ENCODE results near the gene UMPS.

The UMPS gene

DNA sequence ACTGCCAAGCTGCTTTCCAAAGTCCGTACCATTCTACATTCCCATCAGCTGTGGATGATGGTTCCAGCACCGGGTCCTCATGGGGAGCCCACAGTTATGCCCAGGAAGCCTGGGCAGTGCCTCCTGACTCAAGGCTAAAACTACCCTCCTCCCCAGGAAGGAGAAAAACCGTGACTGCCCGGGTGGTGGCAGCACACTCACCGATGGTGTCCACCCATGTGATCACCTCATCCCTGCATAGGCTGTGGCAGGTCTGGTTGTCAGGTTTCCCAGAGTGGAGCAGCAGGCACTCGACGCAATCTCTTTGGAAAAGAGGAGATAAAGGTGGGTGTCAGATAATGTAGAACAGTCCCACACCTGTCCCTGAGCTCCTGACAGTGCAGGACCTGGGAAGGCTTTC, 38.6 kb downstream of the UMPS start:
- H3K27me3 ChIP-seq (ENCODE audit: control insufficient read depth in 1 of 2, insufficient read depth in 2 of 2, low read length in 2 of 2), result peaks cover 0 to 3% of the 10 kb centered on the region in 2 donors
- H3K9me3 ChIP-seq (ENCODE audit: control insufficient read depth in 1 of 2, low read length in 2 of 2), result no peaks in the 10 kb centered on the region
- H3K4me3 ChIP-seq (ENCODE audit: low read depth in 1 of 2, low read length in 2 of 2), result no peak overlapping the region
- H3K27ac ChIP-seq (ENCODE audit: low read depth, low read length), result no peak overlapping the region
- H3K9ac ChIP-seq (ENCODE audit: low read depth in 1 of 2, low read length in 2 of 2), result no peak overlapping the region
- H3K36me3 ChIP-seq (ENCODE audit: control insufficient read depth in 1 of 2, insufficient read depth in 2 of 2, low read length in 2 of 2), result peaks cover 15 to 39% of the 10 kb centered on the region in 2 donors
- H3K4me1 ChIP-seq (ENCODE audit: control insufficient read depth in 1 of 2, insufficient read depth in 2 of 2, low read length in 2 of 2), result peaks cover 7 to 8% of the 10 kb centered on the region in 2 donors

GRCh38 chr3:124769462-124769861, 39.2 kb downstream of the UMPS start:
- no peak overlapping the region for H3K4me3 ChIP-seq (ENCODE audit: low read depth in 1 of 2, low read length in 2 of 2)
- H3K9ac ChIP-seq (ENCODE audit: low read depth in 1 of 2, low read length in 2 of 2), result no peak overlapping the region
- peaks cover 9 to 33% of the 10 kb centered on the region in 2 donors for H3K36me3 ChIP-seq (ENCODE audit: control insufficient read depth in 1 of 2, insufficient read depth in 2 of 2, low read length in 2 of 2)
- H3K4me1 ChIP-seq (ENCODE audit: control insufficient read depth in 1 of 2, insufficient read depth in 2 of 2, low read length in 2 of 2), result peaks cover 7 to 8% of the 10 kb centered on the region in 2 donors
- peaks cover 0 to 3% of the 10 kb centered on the region in 2 donors for H3K27me3 ChIP-seq (ENCODE audit: control insufficient read depth in 1 of 2, insufficient read depth in 2 of 2, low read length in 2 of 2)
- no peak overlapping the region for H3K27ac ChIP-seq (ENCODE audit: low read depth, low read length)
- no peaks in the 10 kb centered on the region for H3K9me3 ChIP-seq (ENCODE audit: control insufficient read depth in 1 of 2, low read length in 2 of 2)

DNA sequence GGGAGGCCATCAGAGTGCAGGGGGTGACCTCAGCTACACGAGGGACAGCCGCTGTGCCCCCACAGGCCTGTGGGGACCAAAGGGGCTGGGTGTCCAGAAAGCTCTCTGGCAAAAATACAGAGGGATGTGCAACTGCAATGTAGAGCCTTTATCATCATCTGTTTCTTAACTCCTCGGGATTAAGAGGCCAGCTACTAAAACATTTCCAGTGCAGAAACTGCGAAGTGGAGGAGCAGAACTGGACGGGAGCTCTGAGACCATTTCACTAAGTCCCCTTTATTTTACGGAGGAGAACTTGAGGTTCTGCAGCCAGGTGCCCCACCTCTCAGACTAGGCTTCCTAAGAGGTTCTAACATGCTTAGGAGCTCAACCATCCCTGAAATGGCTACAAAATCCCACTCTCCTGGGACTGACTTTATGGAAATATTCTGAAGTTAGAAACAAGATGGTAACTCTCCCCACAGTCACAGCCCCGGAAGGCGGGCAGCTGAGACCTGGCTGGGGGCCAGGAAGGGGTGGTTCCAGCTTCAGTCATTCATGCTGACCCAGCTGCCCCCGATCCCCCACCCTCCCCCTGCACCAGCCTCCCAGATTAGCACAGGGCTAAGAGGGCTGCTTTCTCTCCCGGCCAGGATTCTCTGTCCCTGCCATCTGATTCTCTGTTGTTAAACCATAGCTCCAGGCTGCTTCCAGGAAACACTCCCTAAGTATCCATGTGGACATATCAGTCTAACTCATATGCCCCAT, 40.3 kb downstream of the UMPS start:
- H3K36me3 ChIP-seq (ENCODE audit: control insufficient read depth in 1 of 2, insufficient read depth in 2 of 2, low read length in 2 of 2), result peaks cover 8 to 23% of the 10 kb centered on the region in 2 donors
- no peak overlapping the region for H3K9ac ChIP-seq (ENCODE audit: low read depth in 1 of 2, low read length in 2 of 2)
- no peaks in the 10 kb centered on the region for H3K9me3 ChIP-seq (ENCODE audit: control insufficient read depth in 1 of 2, low read length in 2 of 2)
- no peak overlapping the region for H3K27ac ChIP-seq (ENCODE audit: low read depth, low read length)
- no peak overlapping the region for H3K4me3 ChIP-seq (ENCODE audit: low read depth in 1 of 2, low read length in 2 of 2)
- peaks cover 0 to 3% of the 10 kb centered on the region in 2 donors for H3K27me3 ChIP-seq (ENCODE audit: control insufficient read depth in 1 of 2, insufficient read depth in 2 of 2, low read length in 2 of 2)
- peaks cover 7 to 8% of the 10 kb centered on the region in 2 donors for H3K4me1 ChIP-seq (ENCODE audit: control insufficient read depth in 1 of 2, insufficient read depth in 2 of 2, low read length in 2 of 2)

GRCh38 chr3:124771083-124771445, 40.8 kb downstream of the UMPS start:
- H3K9ac ChIP-seq (ENCODE audit: low read depth in 1 of 2, low read length in 2 of 2), result no peak overlapping the region
- H3K4me1 ChIP-seq (ENCODE audit: control insufficient read depth in 1 of 2, insufficient read depth in 2 of 2, low read length in 2 of 2), result peaks cover 7 to 8% of the 10 kb centered on the region in 2 donors
- H3K36me3 ChIP-seq (ENCODE audit: control insufficient read depth in 1 of 2, insufficient read depth in 2 of 2, low read length in 2 of 2), result peaks cover 8 to 23% of the 10 kb centered on the region in 2 donors
- no peak overlapping the region for H3K27ac ChIP-seq (ENCODE audit: low read depth, low read length)
- peaks cover 0 to 3% of the 10 kb centered on the region in 2 donors for H3K27me3 ChIP-seq (ENCODE audit: control insufficient read depth in 1 of 2, insufficient read depth in 2 of 2, low read length in 2 of 2)
- H3K4me3 ChIP-seq (ENCODE audit: low read depth in 1 of 2, low read length in 2 of 2), result no peak overlapping the region
- H3K9me3 ChIP-seq (ENCODE audit: control insufficient read depth in 1 of 2, low read length in 2 of 2), result no peaks in the 10 kb centered on the region

DNA sequence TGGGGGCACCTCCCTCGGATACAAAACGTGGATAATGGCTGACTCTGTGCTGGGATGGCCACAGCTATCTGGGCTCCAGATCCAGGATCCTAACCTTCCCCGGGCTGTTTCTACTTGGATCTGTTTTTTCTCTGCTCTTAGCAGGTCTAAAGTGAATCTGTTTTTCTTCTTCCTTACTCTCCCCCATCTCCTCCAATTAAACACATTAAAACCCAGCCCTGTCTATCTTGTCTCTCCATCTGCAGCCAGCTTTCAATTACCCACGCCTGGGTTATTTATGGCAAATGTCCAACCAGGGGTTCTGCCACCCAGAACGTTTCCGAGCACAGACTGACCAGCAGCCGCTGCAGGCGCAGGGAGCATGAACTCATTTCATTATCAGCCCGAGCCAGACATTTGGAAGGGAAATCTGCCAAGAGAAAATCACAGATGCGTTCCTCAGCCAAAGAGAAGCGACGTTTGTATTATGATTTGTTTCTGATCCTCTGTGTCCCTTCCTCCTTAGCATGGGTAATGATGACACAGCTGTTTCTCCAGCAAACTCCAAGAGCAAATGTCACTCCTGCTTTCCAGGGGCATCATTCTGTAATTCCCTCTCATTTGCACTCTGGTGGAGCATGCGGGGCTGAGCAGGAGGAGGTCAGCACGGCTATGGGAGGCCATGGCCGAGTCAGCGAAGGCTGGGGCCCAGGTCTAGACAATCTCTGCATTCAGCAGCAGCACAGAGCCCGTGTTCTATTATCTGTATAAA, 42.0 kb downstream of the UMPS start:
- no peaks in the 10 kb centered on the region for H3K9me3 ChIP-seq (ENCODE audit: control insufficient read depth in 1 of 2, low read length in 2 of 2)
- peaks cover 8 to 16% of the 10 kb centered on the region in 2 donors for H3K36me3 ChIP-seq (ENCODE audit: control insufficient read depth in 1 of 2, insufficient read depth in 2 of 2, low read length in 2 of 2)
- no peak overlapping the region for H3K4me3 ChIP-seq (ENCODE audit: low read depth in 1 of 2, low read length in 2 of 2)
- no peak overlapping the region for H3K9ac ChIP-seq (ENCODE audit: low read depth in 1 of 2, low read length in 2 of 2)
- H3K27ac ChIP-seq (ENCODE audit: low read depth, low read length), result no peak overlapping the region
- H3K27me3 ChIP-seq (ENCODE audit: control insufficient read depth in 1 of 2, insufficient read depth in 2 of 2, low read length in 2 of 2), result peaks cover 0 to 3% of the 10 kb centered on the region in 2 donors
- peaks cover 7 to 8% of the 10 kb centered on the region in 2 donors for H3K4me1 ChIP-seq (ENCODE audit: control insufficient read depth in 1 of 2, insufficient read depth in 2 of 2, low read length in 2 of 2)

GRCh38 chr3:124773351-124774326, 43.4 kb downstream of the UMPS start:
- H3K4me1 ChIP-seq (ENCODE audit: control insufficient read depth in 1 of 2, insufficient read depth in 2 of 2, low read length in 2 of 2), result peaks cover 7 to 8% of the 10 kb centered on the region in 2 donors
- no peak overlapping the region for H3K27ac ChIP-seq (ENCODE audit: low read depth, low read length)
- peaks cover 0 to 3% of the 10 kb centered on the region in 2 donors for H3K27me3 ChIP-seq (ENCODE audit: control insufficient read depth in 1 of 2, insufficient read depth in 2 of 2, low read length in 2 of 2)
- no peak overlapping the region for H3K9ac ChIP-seq (ENCODE audit: low read depth in 1 of 2, low read length in 2 of 2)
- H3K9me3 ChIP-seq (ENCODE audit: control insufficient read depth in 1 of 2, low read length in 2 of 2), result no peaks in the 10 kb centered on the region
- H3K36me3 ChIP-seq (ENCODE audit: control insufficient read depth in 1 of 2, insufficient read depth in 2 of 2, low read length in 2 of 2), result peaks cover 3 to 10% of the 10 kb centered on the region in 2 donors
- no peak overlapping the region for H3K4me3 ChIP-seq (ENCODE audit: low read depth in 1 of 2, low read length in 2 of 2)

- no peak overlapping the region for H3K27ac ChIP-seq (ENCODE audit: low read depth, low read length)
- no peaks in the 10 kb centered on the region for H3K9me3 ChIP-seq (ENCODE audit: control insufficient read depth in 1 of 2, low read length in 2 of 2)
- peaks cover 3 to 6% of the 10 kb centered on the region in 2 donors for H3K36me3 ChIP-seq (ENCODE audit: control insufficient read depth in 1 of 2, insufficient read depth in 2 of 2, low read length in 2 of 2)
- no peak overlapping the region for H3K4me3 ChIP-seq (ENCODE audit: low read depth in 1 of 2, low read length in 2 of 2)
- peaks cover 0 to 3% of the 10 kb centered on the region in 2 donors for H3K27me3 ChIP-seq (ENCODE audit: control insufficient read depth in 1 of 2, insufficient read depth in 2 of 2, low read length in 2 of 2)
- peaks cover 7 to 8% of the 10 kb centered on the region in 2 donors for H3K4me1 ChIP-seq (ENCODE audit: control insufficient read depth in 1 of 2, insufficient read depth in 2 of 2, low read length in 2 of 2)
- H3K9ac ChIP-seq (ENCODE audit: low read depth in 1 of 2, low read length in 2 of 2), result no peak overlapping the region
These were observed 44.1 kb downstream of the UMPS start for GRCh38 chr3:124774327-124774718.

DNA sequence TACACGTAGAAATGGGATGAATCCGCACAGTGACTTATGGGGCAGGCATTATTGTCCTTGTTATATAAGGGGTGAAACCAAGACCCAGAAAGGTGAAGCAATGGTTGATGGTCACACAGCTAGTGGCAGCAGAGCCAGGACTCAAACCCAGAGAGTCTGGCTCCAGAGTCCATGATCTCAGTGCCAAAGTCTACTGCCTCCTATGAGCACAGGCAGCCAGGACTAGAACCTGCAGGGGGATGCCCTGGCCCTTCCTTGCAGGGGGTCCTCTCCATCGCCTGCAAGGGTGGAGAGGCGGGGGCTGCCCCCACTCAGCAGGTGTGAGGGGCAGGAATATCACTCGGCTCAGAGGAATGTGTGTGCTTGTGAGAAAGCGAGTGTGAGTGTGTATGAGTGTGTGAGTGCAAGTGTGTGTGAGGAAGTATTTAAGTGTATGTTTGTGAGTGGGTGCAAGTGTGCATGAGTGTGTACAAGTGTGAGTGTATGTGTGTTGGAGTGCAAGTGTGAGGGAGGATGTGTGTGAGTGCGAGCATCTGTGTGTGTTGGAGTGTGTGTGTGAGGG, 44.7 kb downstream of the UMPS start:
- Histone ChIP-seq H3K9me3 (ENCODE audit: control insufficient read depth in 1 of 2, low read length in 2 of 2) (no peaks in the 10 kb centered on the region), H3K36me3 (ENCODE audit: control insufficient read depth in 1 of 2, insufficient read depth in 2 of 2, low read length in 2 of 2) (peaks cover 3 to 6% of the 10 kb centered on the region in 2 donors), H3K4me3 (ENCODE audit: low read depth in 1 of 2, low read length in 2 of 2) (no peak overlapping the region), H3K27me3 (ENCODE audit: control insufficient read depth in 1 of 2, insufficient read depth in 2 of 2, low read length in 2 of 2) (peaks cover 0 to 3% of the 10 kb centered on the region in 2 donors), H3K4me1 (ENCODE audit: control insufficient read depth in 1 of 2, insufficient read depth in 2 of 2, low read length in 2 of 2) (peaks cover 8 to 10% of the 10 kb centered on the region in 2 donors), H3K27ac (ENCODE audit: low read depth, low read length) (no peak overlapping the region), H3K9ac (ENCODE audit: low read depth in 1 of 2, low read length in 2 of 2) (no peak overlapping the region)

- peaks cover 0 to 3% of the 10 kb centered on the region in 2 donors for H3K27me3 ChIP-seq (ENCODE audit: control insufficient read depth in 1 of 2, insufficient read depth in 2 of 2, low read length in 2 of 2)
- no peak overlapping the region for H3K9ac ChIP-seq (ENCODE audit: low read depth in 1 of 2, low read length in 2 of 2)
- peaks cover 3 to 6% of the 10 kb centered on the region in 2 donors for H3K36me3 ChIP-seq (ENCODE audit: control insufficient read depth in 1 of 2, insufficient read depth in 2 of 2, low read length in 2 of 2)
- no peak overlapping the region for H3K4me3 ChIP-seq (ENCODE audit: low read depth in 1 of 2, low read length in 2 of 2)
- peaks cover 13 to 17% of the 10 kb centered on the region in 2 donors for H3K4me1 ChIP-seq (ENCODE audit: control insufficient read depth in 1 of 2, insufficient read depth in 2 of 2, low read length in 2 of 2)
- H3K27ac ChIP-seq (ENCODE audit: low read depth, low read length), result no peak overlapping the region
- H3K9me3 ChIP-seq (ENCODE audit: control insufficient read depth in 1 of 2, low read length in 2 of 2), result no peaks in the 10 kb centered on the region
These were observed 45.6 kb downstream of the UMPS start for GRCh38 chr3:124775877-124776276.

Data from duodenal mucosa (tissue), 2 donors.